Activated T-cell treated with anti-CD3 and anti-CD28 coated beads, Interleukin-2, amount 50 U/mL, for 4 hours (primary cell): ENCODE data around the gene GALP. TPM values are rescaled to one million over a fixed set of nuclear protein-coding genes. Genes with fewer than 3 reads are reported as not detected.
"Not testable (repeated sequence)": the region's sequence is repeated elsewhere in the genome, so short reads cannot be mapped to it uniquely, and the experiment has no call there.

Experiments used
- ATAC-seq, 2 donors: fragments of 200-7000 bp; cut with Tn5 transposase; one replicate each; pipeline ENCODE4 v1.10.0; 2021
- DNase-seq: peaks from one replicate; pipeline ENCODE4 v3.0.0-alpha.2; 2020
- H3K27me3 Mint-ChIP-seq: one replicate; pipeline ENCODE4 v1.8.0; 2021; ENCODE audit warnings: low read depth, mixed read lengths
- H3K36me3 Mint-ChIP-seq: one replicate; pipeline ENCODE4 v1.8.0; 2022; ENCODE audit warnings: mixed read lengths; ENCODE audit not compliant: insufficient read depth
- H3K4me1 Mint-ChIP-seq: one replicate; pipeline ENCODE4 v1.8.0; 2021; ENCODE audit warnings: low read depth, mixed read lengths
- H3K4me3 Mint-ChIP-seq: one replicate; pipeline ENCODE4 v1.8.0; 2021; ENCODE audit warnings: mild to moderate bottlenecking, moderate library complexity, mixed read lengths
- H3K9me3 Mint-ChIP-seq: one replicate; pipeline ENCODE4 v1.8.0; 2021; ENCODE audit warnings: mixed read lengths
- total RNA-seq, 3 donors: library from RNA; stranded (reverse); gene quantifications; one replicate each; pipeline ENCODE4 v1.2.1, GENCODE V29; 2021

Gene GALP
- total RNA-seq, 3 donors from 2014 or later: not detected

DNA sequence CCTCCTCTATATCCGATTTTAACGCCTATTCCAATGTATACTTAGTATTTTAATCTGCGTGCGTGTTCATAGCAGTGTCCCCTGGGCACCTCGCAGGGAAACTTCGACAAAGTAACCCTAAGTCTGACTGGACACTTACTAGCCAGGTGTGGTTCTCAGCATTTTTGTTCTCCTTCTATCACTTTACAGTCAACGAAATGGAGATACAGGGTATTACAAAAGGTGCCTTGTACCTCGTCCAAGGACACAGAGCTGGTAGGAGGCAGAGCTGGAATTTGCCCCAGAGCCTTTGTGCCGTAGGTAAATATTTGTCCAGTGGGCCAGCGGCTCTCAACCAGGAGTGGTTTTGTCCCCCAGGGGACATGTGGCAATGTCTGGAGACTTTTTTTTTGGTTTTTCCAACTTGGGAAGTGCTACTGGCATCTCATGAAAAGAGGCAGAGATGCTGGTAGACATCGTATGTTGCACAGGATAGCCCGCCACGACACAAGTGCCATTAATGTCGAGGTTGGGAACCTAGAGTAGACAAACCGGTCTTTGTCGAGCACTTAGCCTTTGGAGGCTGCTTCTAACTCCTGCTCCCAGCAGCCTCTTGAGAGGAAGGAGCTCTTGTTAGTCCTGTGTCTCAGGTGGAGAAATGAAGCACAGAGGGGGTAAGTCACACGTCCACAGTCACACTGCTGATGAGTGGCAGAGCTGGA, 33.6 kb upstream of the GALP start:
- H3K9me3 Mint-ChIP-seq: no peaks in the 10 kb centered on the region
- DNase-seq: no peak
- peak overlapping the region; percentile 87 for H3K4me3 Mint-ChIP-seq
- H3K36me3 Mint-ChIP-seq: no peaks in the 10 kb centered on the region
- H3K27me3 Mint-ChIP-seq: no peaks in the 10 kb centered on the region
- H3K4me1 Mint-ChIP-seq: peaks cover 30% of the 10 kb centered on the region
- ATAC-seq: no peak

- H3K9me3 Mint-ChIP-seq: no peaks in the 10 kb centered on the region
- DNase-seq: no peak
- no peak overlapping the region for H3K4me3 Mint-ChIP-seq
- H3K4me1 Mint-ChIP-seq: peaks cover 30% of the 10 kb centered on the region
- ATAC-seq: no peak
- H3K36me3 Mint-ChIP-seq: peaks cover under 1% of the 10 kb centered on the region
- H3K27me3 Mint-ChIP-seq: no peaks in the 10 kb centered on the region
These were observed 32.8 kb upstream of the GALP start for GRCh38 chr19:56142897-56143434.

GRCh38 chr19:56144376-56144775, 31.4 kb upstream of the GALP start:
- Mint-ChIP-seq H3K27me3 (no peaks in the 10 kb centered on the region), H3K36me3 (peaks cover 8% of the 10 kb centered on the region), H3K4me1 (peaks cover 26% of the 10 kb centered on the region), H3K9me3 (no peaks in the 10 kb centered on the region), H3K4me3 (no peak overlapping the region)
- DNase-seq (no peak), ATAC-seq (no peak)

DNA sequence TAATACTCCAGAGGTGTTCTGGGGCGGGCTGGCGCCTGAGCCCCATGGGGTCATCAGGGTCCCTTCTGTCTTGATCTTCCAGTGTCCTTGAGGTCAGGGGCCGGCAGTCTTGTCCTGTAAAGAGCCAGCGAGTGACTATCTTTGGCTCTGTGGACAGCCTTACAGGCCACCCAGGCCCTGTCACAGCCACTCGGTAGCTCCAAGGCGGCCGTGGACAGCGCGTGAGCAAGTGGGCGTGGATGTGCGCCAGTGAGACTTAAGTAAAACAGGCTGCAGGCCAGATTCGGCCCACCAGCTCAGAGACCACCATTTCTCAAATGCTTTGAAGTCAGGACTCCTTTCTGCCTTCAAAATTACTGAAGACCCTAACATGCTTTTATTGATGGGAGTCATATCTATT, 31.0 kb upstream of the GALP start:
- Mint-ChIP-seq H3K4me1 (peaks cover 23% of the 10 kb centered on the region), H3K27me3 (no peaks in the 10 kb centered on the region), H3K9me3 (no peaks in the 10 kb centered on the region), H3K36me3 (peaks cover 11% of the 10 kb centered on the region), H3K4me3 (no peak overlapping the region)
- DNase-seq: no peak
- no peak for ATAC-seq

DNA sequence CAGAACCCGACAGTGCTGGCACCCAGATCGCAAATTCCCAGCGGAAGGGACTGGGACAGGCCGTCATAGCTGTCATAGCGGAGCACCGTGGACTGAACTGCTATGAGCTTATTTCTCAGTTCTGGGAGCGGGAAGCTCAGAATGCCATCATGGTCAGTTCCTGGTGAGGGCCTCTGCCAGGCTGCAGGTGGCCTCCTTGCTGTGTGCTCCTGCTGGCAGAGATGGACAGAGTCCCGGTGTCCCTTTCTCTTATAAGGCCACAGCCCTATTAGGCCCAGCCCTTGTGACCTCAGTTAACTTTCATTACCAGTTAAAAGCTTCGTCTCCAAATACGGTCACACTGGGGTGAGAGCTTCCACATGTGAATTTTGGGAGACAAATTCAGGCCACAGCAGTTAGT, 30.1 kb upstream of the GALP start:
- peaks cover 17% of the 10 kb centered on the region for H3K4me1 Mint-ChIP-seq
- ATAC-seq: no peak

DNA sequence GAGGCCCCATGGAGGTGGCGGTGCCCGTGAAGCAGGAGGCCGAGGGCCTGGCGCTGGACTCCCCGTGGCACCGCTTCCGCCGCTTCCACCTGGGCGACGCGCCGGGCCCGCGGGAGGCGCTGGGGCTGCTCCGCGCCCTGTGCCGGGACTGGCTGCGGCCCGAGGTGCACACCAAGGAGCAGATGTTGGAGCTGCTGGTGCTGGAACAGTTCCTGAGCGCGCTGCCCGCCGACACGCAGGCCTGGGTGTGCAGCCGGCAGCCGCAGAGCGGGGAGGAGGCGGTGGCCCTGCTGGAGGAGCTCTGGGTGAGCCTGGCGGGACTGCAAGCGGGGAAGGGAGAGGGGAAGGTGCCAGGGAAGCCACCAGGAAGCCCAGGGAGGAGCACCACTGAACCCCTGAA, 28.9 kb upstream of the GALP start:
- Mint-ChIP-seq H3K36me3 (peaks cover 16% of the 10 kb centered on the region), H3K4me3 (no peak overlapping the region), H3K4me1 (peaks cover 15% of the 10 kb centered on the region), H3K27me3 (no peaks in the 10 kb centered on the region), H3K9me3 (no peaks in the 10 kb centered on the region)
- DNase-seq (no peak), ATAC-seq (no peak)

More for the DNA sequence above, 30.1 kb upstream of the GALP start:
- Mint-ChIP-seq H3K27me3 (no peaks in the 10 kb centered on the region), H3K36me3 (peaks cover 16% of the 10 kb centered on the region), H3K4me3 (no peak overlapping the region), H3K9me3 (no peaks in the 10 kb centered on the region)
- no peak for DNase-seq

DNA sequence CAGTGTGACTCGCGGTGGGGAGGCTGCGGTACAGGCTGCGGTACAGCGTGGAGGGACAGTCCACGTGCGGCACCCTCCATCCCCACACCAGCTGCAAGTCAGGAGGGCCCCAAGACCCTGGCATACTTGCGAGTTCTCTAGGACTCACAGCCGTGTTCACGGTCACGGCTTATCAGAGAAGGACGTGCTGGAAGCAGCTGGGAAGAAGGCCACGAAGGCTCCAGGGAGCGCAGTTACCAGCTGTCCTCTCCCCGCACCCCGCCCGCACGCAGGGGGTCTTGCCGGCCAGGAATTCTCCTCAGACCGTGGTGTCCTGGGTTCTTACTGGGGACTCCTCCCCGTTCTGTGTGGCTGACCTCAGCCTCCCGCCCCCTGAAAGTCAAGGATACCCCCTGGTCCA, 28.5 kb upstream of the GALP start:
- Mint-ChIP-seq H3K36me3 (peaks cover 16% of the 10 kb centered on the region), H3K4me1 (peaks cover 11% of the 10 kb centered on the region), H3K27me3 (no peaks in the 10 kb centered on the region), H3K4me3 (no peak overlapping the region), H3K9me3 (no peaks in the 10 kb centered on the region)
- DNase-seq (no peak), ATAC-seq (no peak)

DNA sequence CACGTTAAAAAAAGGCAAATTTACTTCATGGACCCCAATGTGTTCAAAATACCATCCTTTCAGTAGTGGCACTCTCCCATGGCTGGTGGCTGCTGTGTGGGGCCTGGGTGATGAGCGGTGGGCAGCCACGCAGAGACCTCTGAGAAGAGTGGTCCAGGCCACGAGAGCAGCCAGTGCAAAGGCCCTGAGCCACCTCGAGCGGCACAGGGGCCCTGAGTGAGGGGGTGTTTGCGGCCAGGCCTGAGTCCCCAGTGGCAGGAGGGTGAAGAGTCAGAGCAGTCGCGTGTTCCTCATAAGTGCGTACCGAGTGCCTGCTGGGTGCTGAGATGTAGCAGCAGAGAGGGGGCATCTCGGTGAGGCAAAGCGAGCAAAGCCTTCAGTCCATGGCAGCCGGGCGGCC, 27.7 kb upstream of the GALP start:
- no peak for ATAC-seq
- DNase-seq: no peak
- no peak overlapping the region for H3K4me3 Mint-ChIP-seq
- no peaks in the 10 kb centered on the region for H3K9me3 Mint-ChIP-seq
- no peaks in the 10 kb centered on the region for H3K27me3 Mint-ChIP-seq
- peaks cover 16% of the 10 kb centered on the region for H3K36me3 Mint-ChIP-seq
- H3K4me1 Mint-ChIP-seq: peaks cover 10% of the 10 kb centered on the region

DNA sequence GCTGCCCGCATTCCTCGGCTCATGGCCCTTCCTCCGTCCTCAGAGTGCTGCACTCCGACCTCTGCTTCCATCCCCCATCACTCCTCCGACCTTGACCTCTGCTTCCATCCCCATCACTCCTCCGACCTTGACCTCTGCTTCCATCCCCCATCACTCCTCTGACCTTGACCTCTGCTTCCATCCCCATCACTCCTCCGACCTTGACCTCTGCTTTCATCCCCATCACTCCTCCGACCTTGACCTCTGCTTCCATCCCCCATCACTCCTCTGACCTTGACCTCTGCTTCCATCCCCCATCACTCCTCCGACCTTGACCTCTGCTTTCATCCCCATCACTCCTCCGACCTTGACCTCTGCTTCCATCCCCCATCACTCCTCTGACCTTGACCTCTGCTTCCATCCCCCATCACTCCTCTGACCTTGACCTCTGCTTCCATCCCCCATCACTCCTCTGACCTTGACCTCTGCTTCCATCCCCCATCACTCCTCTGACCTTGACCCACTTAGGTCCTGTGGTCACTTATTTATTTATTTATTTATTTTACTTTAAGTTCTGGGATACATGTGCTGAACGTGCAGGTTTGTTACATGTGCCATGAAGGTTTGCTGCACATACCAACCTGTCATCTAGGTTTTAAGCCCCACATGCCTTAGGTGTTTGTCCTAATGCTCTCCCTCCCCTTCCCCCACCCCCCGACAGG, 26.7 kb upstream of the GALP start:
- not testable (repeated sequence) for H3K4me3 Mint-ChIP-seq, ATAC-seq, H3K4me1 Mint-ChIP-seq, H3K27me3 Mint-ChIP-seq, H3K9me3 Mint-ChIP-seq, DNase-seq
- H3K36me3 Mint-ChIP-seq: peaks cover 22% of the 10 kb centered on the region

GRCh38 chr19:56149656-56150038, 26.2 kb upstream of the GALP start:
- Mint-ChIP-seq H3K27me3 (no peaks in the 10 kb centered on the region), H3K9me3 (no peaks in the 10 kb centered on the region), H3K4me1 (peaks cover 4% of the 10 kb centered on the region), H3K36me3 (peaks cover 22% of the 10 kb centered on the region), H3K4me3 (no peak overlapping the region)
- ATAC-seq (no peak), DNase-seq (no peak)

DNA sequence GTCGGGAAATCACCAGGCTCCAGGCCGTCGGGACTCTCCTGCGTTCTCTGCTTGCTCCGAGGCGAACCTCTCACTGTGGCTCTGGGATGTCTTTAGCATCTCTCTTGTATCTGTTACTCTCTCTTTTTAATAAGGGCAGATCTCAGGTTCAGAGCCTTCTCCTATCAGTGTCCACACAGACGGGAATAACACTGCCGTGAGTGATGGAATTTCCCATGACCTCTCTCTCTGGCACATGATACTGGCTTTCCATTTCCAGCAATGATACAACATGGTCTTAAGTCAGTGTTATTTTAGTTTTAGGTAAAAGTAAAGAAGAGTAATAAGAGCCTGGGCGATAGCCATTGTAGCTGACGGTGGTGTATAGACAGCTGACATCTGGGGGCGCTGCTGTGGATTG, 25.4 kb upstream of the GALP start:
- H3K4me3 Mint-ChIP-seq: no peak overlapping the region
- ATAC-seq: no peak
- H3K4me1 Mint-ChIP-seq: peaks cover 4% of the 10 kb centered on the region
- H3K9me3 Mint-ChIP-seq: no peaks in the 10 kb centered on the region
- DNase-seq: no peak
- H3K36me3 Mint-ChIP-seq: peaks cover 22% of the 10 kb centered on the region
- no peaks in the 10 kb centered on the region for H3K27me3 Mint-ChIP-seq

GRCh38 chr19:56152644-56153043, 23.2 kb upstream of the GALP start:
- no peaks in the 10 kb centered on the region for H3K9me3 Mint-ChIP-seq

DNA sequence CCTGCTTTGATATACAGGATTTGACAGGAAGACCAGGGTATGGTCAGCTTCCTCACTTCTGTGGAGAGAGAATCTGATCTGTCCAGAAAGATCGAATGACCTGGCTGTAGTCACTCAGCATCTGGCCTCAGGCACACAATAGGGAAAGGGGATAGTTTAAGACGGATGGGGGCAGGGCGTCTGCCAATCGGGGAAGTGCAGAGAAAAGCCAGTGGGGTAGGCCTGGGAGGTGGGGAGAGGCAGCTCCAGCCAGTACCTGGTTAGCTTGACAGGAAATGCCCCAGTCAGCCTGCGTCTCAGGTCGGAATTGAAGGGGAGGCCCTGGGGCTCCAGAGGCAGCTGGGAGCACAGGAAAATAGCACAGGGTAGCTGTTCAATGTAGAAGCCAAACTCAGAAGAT, 22.3 kb upstream of the GALP start:
- ATAC-seq (no peak), DNase-seq (no peak)
- Mint-ChIP-seq H3K4me1 (peaks cover 4% of the 10 kb centered on the region), H3K9me3 (no peaks in the 10 kb centered on the region), H3K27me3 (no peaks in the 10 kb centered on the region), H3K4me3 (no peak overlapping the region), H3K36me3 (peaks cover 30% of the 10 kb centered on the region)

More at GRCh38 chr19:56152644-56153043, 23.2 kb upstream of the GALP start:
- no peak for ATAC-seq
- no peak for DNase-seq
- Mint-ChIP-seq H3K27me3 (no peaks in the 10 kb centered on the region), H3K36me3 (peaks cover 30% of the 10 kb centered on the region), H3K4me3 (no peak overlapping the region), H3K4me1 (peaks cover 4% of the 10 kb centered on the region)

DNA sequence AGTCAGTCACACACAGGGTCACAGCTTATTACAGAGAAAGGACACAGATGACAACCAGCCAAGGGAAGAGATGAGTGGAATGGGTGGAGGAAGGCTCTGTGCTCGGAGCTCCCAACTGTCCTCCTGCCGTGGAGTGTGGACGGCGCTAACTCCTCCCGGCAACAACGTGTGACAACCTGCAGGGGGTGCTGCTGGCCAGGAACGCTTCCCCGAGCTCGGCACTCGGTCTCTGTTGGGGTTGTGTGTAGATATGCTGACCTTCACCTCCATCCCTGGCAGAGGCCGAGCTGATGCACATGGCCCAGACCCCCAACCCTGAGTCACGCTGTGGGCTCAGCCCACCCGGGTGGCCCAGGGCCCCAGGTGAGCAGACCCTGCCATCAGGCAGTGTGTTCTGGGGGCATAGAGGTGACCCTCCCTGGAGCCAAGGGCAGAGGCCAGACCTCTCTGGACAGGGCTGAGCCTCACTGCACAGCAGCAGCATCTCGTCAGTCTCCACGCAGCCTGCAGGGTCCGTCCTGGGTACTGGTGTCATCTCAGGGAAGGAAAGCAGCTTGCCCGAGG, 20.6 kb upstream of the GALP start:
- H3K36me3 Mint-ChIP-seq: peaks cover 28% of the 10 kb centered on the region
- H3K4me1 Mint-ChIP-seq: peaks cover 3% of the 10 kb centered on the region
- H3K4me3 Mint-ChIP-seq: no peak overlapping the region
- DNase-seq: no peak
- ATAC-seq: no peak
- H3K27me3 Mint-ChIP-seq: no peaks in the 10 kb centered on the region
- H3K9me3 Mint-ChIP-seq: no peaks in the 10 kb centered on the region

GRCh38 chr19:56156768-56157167, 19.0 kb upstream of the GALP start:
- H3K9me3 Mint-ChIP-seq: no peaks in the 10 kb centered on the region
- H3K36me3 Mint-ChIP-seq: peaks cover 25% of the 10 kb centered on the region
- ATAC-seq (no peak), DNase-seq (no peak)
- H3K4me1 Mint-ChIP-seq: peaks cover 2% of the 10 kb centered on the region
- no peak overlapping the region for H3K4me3 Mint-ChIP-seq
- no peaks in the 10 kb centered on the region for H3K27me3 Mint-ChIP-seq
